Fibroblast of the conjunctiva (primary cell): ENCODE results near the gene CTNNA2.
A peak's percentile ranks its signal among the peaks of the same experiment; 100 is the strongest.

Source experiments
- DNase-seq: peaks from one replicate; pipeline ENCODE4 v3.0.0-alpha.2; 2010; ENCODE audit warnings: low read depth

CTNNA2 gene

GRCh38 chr2:79855264-79856006 is 342.6 kb downstream of the CTNNA2 start:
- no peak for DNase-seq

GRCh38 chr2:79857888-79858287 is 345.0 kb downstream of the CTNNA2 start:
- no peak for DNase-seq

- DNase-seq, result peak; percentile 2
These were observed 347.6 kb downstream of the CTNNA2 start for GRCh38 chr2:79860228-79861058.

- no peak for DNase-seq
These were observed 348.2 kb downstream of the CTNNA2 start for GRCh38 chr2:79861059-79861374.

- no peak for DNase-seq
These were observed 349.9 kb downstream of the CTNNA2 start for GRCh38 chr2:79862756-79863155.

- DNase-seq, result no peak
These were observed 359.8 kb downstream of the CTNNA2 start for GRCh38 chr2:79872656-79873055.

- no peak for DNase-seq
These were observed 361.2 kb downstream of the CTNNA2 start for GRCh38 chr2:79874015-79874414.

- DNase-seq, result no peak
These were observed 363.6 kb downstream of the CTNNA2 start for GRCh38 chr2:79876430-79876829.

GRCh38 chr2:79882548-79882947 is 369.7 kb downstream of the CTNNA2 start:
- no peak for DNase-seq

- peak; percentile 50 for DNase-seq
These were observed 375.0 kb downstream of the CTNNA2 start for GRCh38 chr2:79887747-79888374.

GRCh38 chr2:79892123-79892522 is 379.3 kb downstream of the CTNNA2 start:
- DNase-seq, result no peak

GRCh38 chr2:79899196-79899595 is 386.3 kb downstream of the CTNNA2 start:
- DNase-seq, result no peak

- no peak for DNase-seq
These were observed 388.3 kb downstream of the CTNNA2 start for GRCh38 chr2:79901161-79901560.

GRCh38 chr2:79903222-79904000 is 390.6 kb downstream of the CTNNA2 start:
- DNase-seq, result no peak

GRCh38 chr2:79906139-79906890 is 393.5 kb downstream of the CTNNA2 start:
- DNase-seq, result no peak

- DNase-seq, result no peak
These were observed 396.7 kb downstream of the CTNNA2 start for GRCh38 chr2:79909521-79909920.

GRCh38 chr2:79910643-79911042 is 397.8 kb downstream of the CTNNA2 start:
- DNase-seq, result no peak

GRCh38 chr2:79915455-79915854 is 402.6 kb downstream of the CTNNA2 start:
- DNase-seq, result no peak

GRCh38 chr2:79916285-79916684 is 403.4 kb downstream of the CTNNA2 start:
- DNase-seq, result no peak

GRCh38 chr2:79920512-79921076 is 407.7 kb downstream of the CTNNA2 start:
- DNase-seq, result no peak

- DNase-seq, result no peak
These were observed 416.8 kb downstream of the CTNNA2 start for GRCh38 chr2:79929624-79930023.
